HCT116 (cell line): ENCODE measurements around the gene FTCD. TPM values are rescaled to one million over a fixed set of nuclear protein-coding genes. Genes with fewer than 3 reads are reported as not detected.

Experiments
- ATAC-seq: fragments of 200-7000 bp; cut with Tn5 transposase; 2 replicates; pipeline ENCODE4 v1.9.1; 2020; ENCODE audit warnings: mild to moderate bottlenecking, moderate library complexity
- BruUV-seq: library from RNA; stranded (reverse); fragments of 400-500 nt; replicated peaks from 2 replicates; lab custom pipeline; 2021; lab: Mats Ljungman, UMichigan
- CTCF ChIA-PET: fragments of 300-600 bp; sonication (Branson Sonifier 250); formaldehyde crosslinking; loops from one replicate; lab custom pipeline; 2021; ENCODE audit warnings: antibody characterized with exemption; lab: Charles Lee
- POLR2A ChIA-PET: fragments of 300-600, 350-600 bp; sonication (Branson Sonifier 250); formaldehyde crosslinking; loops from one replicate; lab custom pipeline; 2021; ENCODE audit warnings: antibody characterized with exemption; lab: Charles Lee
- RAD21 ChIA-PET, 2 experiments: fragments of 300-600 bp; sonication (Branson Sonifier 250); formaldehyde crosslinking; loops; one replicate each; lab custom pipeline; 2023; ENCODE audit warnings: low total read pairs in 2 of 2; ENCODE audit not compliant: uncharacterized antibody in 2 of 2, unreplicated experiment in 2 of 2, low non-redundant PET in 1 of 2; lab: Charles Lee
- DNase-seq: peaks from one replicate; pipeline ENCODE4 v3.0.0-alpha.2; 2010; ENCODE audit warnings: low read depth, low spot score
- H2AFZ ChIP-seq: fragments of 200-600 bp; shearing (Covaris generic), sonication (generic); 2 replicates; pipeline ENCODE4 v1.6.1; 2017; ENCODE audit warnings: low read depth, mixed run types, mixed read lengths, antibody characterized with exemption, low read length; ENCODE audit not compliant: poor library complexity, severe bottlenecking
- H3K27ac ChIP-seq: 2 replicates; pipeline ENCODE4 v1.5.1; 2012; ENCODE audit warnings: low read depth, low read length
- H3K27me3 ChIP-seq: fragments of 200-600 bp; sonication (generic); 2 replicates; pipeline ENCODE4 v1.6.1; 2016; ENCODE audit warnings: mixed run types, low read length, mixed read lengths; ENCODE audit not compliant: insufficient read depth
- H3K36me3 ChIP-seq, 2 experiments: fragments of 200-500 bp in 1 of 2; fragments of 200-600 bp in 1 of 2; sonication (Bioruptor generic) in 1 of 2; sonication (generic) in 1 of 2; 2 replicates each; pipeline versions ENCODE4 v1.5.1 to v1.6.1; 2014 to 2016; ENCODE audit warnings: low read length in 2 of 2, inconsistent platforms in 1 of 2, mixed read lengths in 1 of 2, mixed run types in 1 of 2; ENCODE audit not compliant: insufficient read depth in 2 of 2, control insufficient read depth in 1 of 2
- H3K4me1 ChIP-seq, 2 experiments: fragments of 200-600 bp in 1 of 2; sonication (generic) in 1 of 2; 2 replicates each; pipeline versions ENCODE4 v1.5.1 to v1.6.1; 2012 to 2017; ENCODE audit warnings: low read length in 2 of 2, inconsistent platforms in 1 of 2, mild to moderate bottlenecking in 1 of 2, mixed read lengths in 1 of 2, mixed run types in 1 of 2, moderate library complexity in 1 of 2; ENCODE audit not compliant: insufficient read depth in 2 of 2, control insufficient read depth in 1 of 2
- H3K4me2 ChIP-seq: fragments of 200-600 bp; sonication (generic); 2 replicates; pipeline ENCODE4 v1.6.1; 2017; ENCODE audit warnings: mixed run types, low read length, mixed read lengths
- H3K4me3 ChIP-seq, 2 experiments: fragments of 200-600 bp in 1 of 2; sonication (generic) in 1 of 2; replicated peaks in 1 of 2; 2 replicates each; pipeline ENCODE4 v1.5.1; 2011 to 2016; ENCODE audit warnings: low read length in 2 of 2, control low read depth in 1 of 2, low read depth in 1 of 2, mild to moderate bottlenecking in 1 of 2, mixed read lengths in 1 of 2, mixed run types in 1 of 2
- H3K79me2 ChIP-seq: fragments of 200-600 bp; sonication (generic); 2 replicates; pipeline ENCODE4 v1.6.1; 2017; ENCODE audit warnings: mild to moderate bottlenecking, mixed run types, low read length, moderate library complexity, mixed read lengths; ENCODE audit not compliant: insufficient read depth
- H3K9ac ChIP-seq: fragments of 200-600 bp; sonication (generic); 2 replicates; pipeline ENCODE4 v1.6.1; 2016; ENCODE audit warnings: low read length, mixed read lengths
- H3K9me2 ChIP-seq: fragments of 200-600 bp; sonication (generic), shearing (Covaris generic); 2 replicates; pipeline ENCODE4 v1.6.1; 2017; ENCODE audit warnings: mixed run types, mild to moderate bottlenecking, moderate library complexity; ENCODE audit not compliant: insufficient read depth
- H3K9me3 ChIP-seq, 2 experiments: fragments of 200-500 bp in 1 of 2; fragments of 200-600 bp in 1 of 2; sonication (Bioruptor generic) in 1 of 2; sonication (generic) in 1 of 2; 2 replicates each; pipeline ENCODE4 v1.6.1; 2014 to 2017; ENCODE audit warnings: low read length in 2 of 2, mixed read lengths in 2 of 2, inconsistent platforms in 1 of 2, low read depth in 1 of 2, mild to moderate bottlenecking in 1 of 2, mixed run types in 1 of 2, moderate library complexity in 1 of 2; ENCODE audit not compliant: control insufficient read depth in 1 of 2, insufficient read depth in 1 of 2
- H4K20me1 ChIP-seq: fragments of 200-600 bp; sonication (generic), shearing (Covaris generic); 2 replicates; pipeline ENCODE4 v1.6.1; 2017; ENCODE audit warnings: mixed run types, mild to moderate bottlenecking, moderate library complexity; ENCODE audit not compliant: insufficient read depth
- ATF3 ChIP-seq: IDR thresholded peaks from 2 replicates; pipeline ENCODE4 v1.6.1; 2012
- CBX3 ChIP-seq: IDR thresholded peaks from 2 replicates; pipeline ENCODE4 v1.6.1; 2012; ENCODE audit warnings: low read depth
- CEBPB ChIP-seq: IDR thresholded peaks from 2 replicates; pipeline ENCODE4 v1.6.1; 2012; ENCODE audit warnings: low read depth
- EGR1 ChIP-seq: IDR thresholded peaks from 2 replicates; pipeline ENCODE4 v1.6.1; 2012; ENCODE audit warnings: low read depth
- JUND ChIP-seq: IDR thresholded peaks from 2 replicates; pipeline ENCODE4 v1.6.1; 2012
- MAX ChIP-seq: IDR thresholded peaks from 2 replicates; pipeline ENCODE4 v1.6.1; 2012
- POLR2AphosphoS5 ChIP-seq: IDR thresholded peaks from 2 replicates; pipeline ENCODE4 v1.6.1; 2011; ENCODE audit warnings: mild to moderate bottlenecking, low read depth, low read length, moderate library complexity
- REST ChIP-seq: IDR thresholded peaks from 2 replicates; pipeline ENCODE4 v1.6.1; 2012; ENCODE audit warnings: low read depth
- SP1 ChIP-seq: IDR thresholded peaks from 2 replicates; pipeline ENCODE4 v1.6.1; 2012; ENCODE audit warnings: low read depth
- SRF ChIP-seq: IDR thresholded peaks from 2 replicates; pipeline ENCODE4 v1.6.1; 2012; ENCODE audit warnings: low read depth
- TCF7L2 ChIP-seq: IDR thresholded peaks from 2 replicates; pipeline ENCODE4 v1.7.0; 2011; ENCODE audit warnings: borderline replicate concordance, inconsistent platforms; ENCODE audit not compliant: insufficient read depth, insufficient read length; ENCODE audit errors: extremely low read depth
- YY1 ChIP-seq: IDR thresholded peaks from 2 replicates; pipeline ENCODE4 v1.6.1; 2011; ENCODE audit warnings: low read length, low read depth, moderate library complexity, mild to moderate bottlenecking; ENCODE audit not compliant: insufficient replicate concordance; ENCODE audit errors: extremely low read depth
- ZBTB33 ChIP-seq: IDR thresholded peaks from 2 replicates; pipeline ENCODE4 v1.6.1; 2011; ENCODE audit warnings: mild to moderate bottlenecking, low read length, moderate library complexity; ENCODE audit not compliant: insufficient replicate concordance; ENCODE audit errors: extremely low read depth
- ZFX ChIP-seq: fragments of 450-650 bp; IDR thresholded peaks from 2 replicates; pipeline ENCODE4 v1.6.1; 2017
- intact Hi-C: fragments of 100-400 bp; cut with micrococcal nuclease; formaldehyde crosslinking; loops from 2 replicates; pipeline ENCODE4 v1.10.0; 2022
- total RNA-seq: library from RNA; stranded (reverse); gene quantifications from one replicate; pipeline ENCODE4 v1.2.1, GENCODE V29; 2021; ENCODE audit not compliant: unreplicated experiment

Gene FTCD
- total RNA-seq, 1 experiment from 2014 or later: 2.5 TPM

- no peak overlapping the region for H2AFZ ChIP-seq
- no peaks in the 10 kb centered on the region for H3K79me2 ChIP-seq
- no peaks in the 10 kb centered on the region for H3K4me1 ChIP-seq
- CTCF ChIA-PET: no interaction called here
- BruUV-seq: no TSS peak
- H3K4me3 ChIP-seq: no peak overlapping the region
- DNase-seq: no peak
- no peak overlapping the region for H3K27ac ChIP-seq
- TF ChIP-seq POLR2AphosphoS5 (no peak), REST (no peak), CEBPB (no peak), CBX3 (no peak), ZFX (no peak)
- TF ChIP-seq, all 23 proteins: peak for 0
- ChIA-PET POLR2A (no interaction called here), RAD21 (no interaction called here)
- H3K4me2 ChIP-seq: no peak overlapping the region
- no peaks in the 10 kb centered on the region for H3K9me2 ChIP-seq
- H3K36me3 ChIP-seq: peaks cover 6 to 18% of the 10 kb centered on the region in 2 experiments; a peak in 3 of 4 replicates
- intact Hi-C loops: no loop called here
- H3K27me3 ChIP-seq: no peaks in the 10 kb centered on the region
- no peak overlapping the region for H3K9ac ChIP-seq
- H3K9me3 ChIP-seq: no peaks in the 10 kb centered on the region; a peak in 2 of 4 replicates
- no peaks in the 10 kb centered on the region for H4K20me1 ChIP-seq
- ATAC-seq: no peak
Measured at GRCh38 chr21:46113497-46114176, 41.7 kb downstream of the FTCD start.

- DNase-seq (no peak), ATAC-seq (no peak)
- H3K9me2 ChIP-seq: no peaks in the 10 kb centered on the region
- no TSS peak for BruUV-seq
- no peak overlapping the region for H2AFZ ChIP-seq
- no peak overlapping the region for H3K4me3 ChIP-seq
- ChIA-PET RAD21 (no interaction called here), CTCF (no interaction called here), POLR2A (no interaction called here)
- intact Hi-C loops: no loop called here
- H3K36me3 ChIP-seq: peaks cover 6 to 18% of the 10 kb centered on the region in 2 experiments; a peak in 3 of 4 replicates
- no peak overlapping the region for H3K9ac ChIP-seq
- no peak overlapping the region for H3K4me2 ChIP-seq
- H3K27ac ChIP-seq: no peak overlapping the region
- H3K9me3 ChIP-seq: peaks cover 3 to 6% of the 10 kb centered on the region in 2 experiments; a peak in 2 of 4 replicates
- H3K27me3 ChIP-seq: no peaks in the 10 kb centered on the region
- H4K20me1 ChIP-seq: no peaks in the 10 kb centered on the region
- H3K79me2 ChIP-seq: no peaks in the 10 kb centered on the region
- H3K4me1 ChIP-seq: no peaks in the 10 kb centered on the region
- no peak for TF ChIP-seq ATF3
- no peak for TF ChIP-seq EGR1
- no peak for TF ChIP-seq JUND
- TF ChIP-seq SRF: no peak
- no peak for TF ChIP-seq ZBTB33
- TF ChIP-seq MAX: no peak
- TF ChIP-seq CEBPB: no peak
- no peak for TF ChIP-seq SP1
- TF ChIP-seq TCF7L2: no peak
- TF ChIP-seq POLR2AphosphoS5: no peak
- TF ChIP-seq YY1: no peak
Measured at GRCh38 chr21:46112725-46113215, 42.6 kb downstream of the FTCD start.
